Measurements from ENCODE around the gene CSF2. TPM values are rescaled to one million over a fixed set of nuclear protein-coding genes. Genes with fewer than 3 reads are reported as not detected.

Gene CSF2
- total RNA-seq, 2 experiments from 2014 or later = not detected

GRCh38 chr5:132029609-132030330 lies 43.8 kb upstream of the CSF2 start:
- CTCF ChIA-PET = interaction anchor here (0.6 kb wide), 1 partner anchor 207 kb away, joined by 4 read pairs; no protein-coding TSS in a partner anchor
- no peaks in the 10 kb centered on the region for H3K36me3 Mint-ChIP-seq (ENCODE audit: low read depth)
- DNase-seq = no peak
- H3K9me3 ChIP-seq (ENCODE audit: control insufficient read depth in 1 of 2, insufficient read depth in 1 of 2, low read length in 2 of 2) = no peaks in the 10 kb centered on the region
- intact Hi-C loops (cut with DNase I, micrococcal nuclease) = no loop called here
- peaks cover 33% of the 10 kb centered on the region for H3K4me1 ChIP-seq (ENCODE audit: insufficient read depth, low read length)
- no peak overlapping the region for H3K27ac ChIP-seq (ENCODE audit: low read depth in 1 of 2, low read length in 2 of 2)
- TF ChIP-seq CTCF (IDR thresholded peaks at IDR 0.05) = no peak
- no peaks in the 10 kb centered on the region for H3K27me3 ChIP-seq (ENCODE audit: control insufficient read depth in 1 of 2, insufficient read depth in 2 of 2, low read length in 2 of 2)
- H3K4me3 ChIP-seq (ENCODE audit: low read length) = no peak overlapping the region
- H3K4me1 Mint-ChIP-seq (ENCODE audit: low read depth) = peaks cover 5% of the 10 kb centered on the region
- no peak for ATAC-seq (ENCODE audit: poor library complexity)
- no peak overlapping the region for H3K27ac Mint-ChIP-seq
- H3K27me3 Mint-ChIP-seq = no peaks in the 10 kb centered on the region
- POLR2A ChIA-PET = no interaction called here
- H3K9me3 Mint-ChIP-seq = peaks cover 2% of the 10 kb centered on the region
- H3K4me3 Mint-ChIP-seq = no peak overlapping the region
- H3K36me3 ChIP-seq (ENCODE audit: insufficient read depth, low read length) = no peaks in the 10 kb centered on the region

- H3K4me1 Mint-ChIP-seq (ENCODE audit: low read depth) = peaks cover 5% of the 10 kb centered on the region
- no peak overlapping the region for H3K4me3 Mint-ChIP-seq
- no peak overlapping the region for H3K27ac Mint-ChIP-seq
- H3K27ac ChIP-seq (ENCODE audit: low read depth in 1 of 2, low read length in 2 of 2) = no peak overlapping the region
- DNase-seq = no peak
- no peak overlapping the region for H3K4me3 ChIP-seq (ENCODE audit: low read length)
- ATAC-seq (ENCODE audit: poor library complexity) = no peak
- H3K27me3 Mint-ChIP-seq = no peaks in the 10 kb centered on the region
- no peaks in the 10 kb centered on the region for H3K27me3 ChIP-seq (ENCODE audit: control insufficient read depth in 1 of 2, insufficient read depth in 2 of 2, low read length in 2 of 2)
- peaks cover 26% of the 10 kb centered on the region for H3K4me1 ChIP-seq (ENCODE audit: insufficient read depth, low read length)
- ChIA-PET CTCF (no interaction called here), POLR2A (no interaction called here)
- no peaks in the 10 kb centered on the region for H3K36me3 Mint-ChIP-seq (ENCODE audit: low read depth)
- no peaks in the 10 kb centered on the region for H3K36me3 ChIP-seq (ENCODE audit: insufficient read depth, low read length)
- H3K9me3 Mint-ChIP-seq = peaks cover 2% of the 10 kb centered on the region
- TF ChIP-seq CTCF (IDR thresholded peaks at IDR 0.05) = no peak
- no peaks in the 10 kb centered on the region for H3K9me3 ChIP-seq (ENCODE audit: control insufficient read depth in 1 of 2, insufficient read depth in 1 of 2, low read length in 2 of 2)
- intact Hi-C loops (cut with DNase I, micrococcal nuclease) = no loop called here
Measured at GRCh38 chr5:132030610-132031009, 43.0 kb upstream of the CSF2 start.

- Mint-ChIP-seq H3K27me3 (no peaks in the 10 kb centered on the region), H3K4me1 (ENCODE audit: low read depth) (peaks cover 5% of the 10 kb centered on the region), H3K4me3 (no peak overlapping the region), H3K27ac (no peak overlapping the region), H3K9me3 (peaks cover 3% of the 10 kb centered on the region), H3K36me3 (ENCODE audit: low read depth) (no peaks in the 10 kb centered on the region)
- ATAC-seq (ENCODE audit: poor library complexity) = no peak
- Histone ChIP-seq H3K27me3 (ENCODE audit: control insufficient read depth in 1 of 2, insufficient read depth in 2 of 2, low read length in 2 of 2) (no peaks in the 10 kb centered on the region), H3K9me3 (ENCODE audit: control insufficient read depth in 1 of 2, insufficient read depth in 1 of 2, low read length in 2 of 2) (no peaks in the 10 kb centered on the region), H3K4me3 (ENCODE audit: low read length) (no peak overlapping the region), H3K36me3 (ENCODE audit: insufficient read depth, low read length) (no peaks in the 10 kb centered on the region), H3K4me1 (ENCODE audit: insufficient read depth, low read length) (peaks cover 10% of the 10 kb centered on the region), H3K27ac (ENCODE audit: low read depth in 1 of 2, low read length in 2 of 2) (no peak overlapping the region)
- TF ChIP-seq CTCF (IDR thresholded peaks at IDR 0.05) = no peak
- ChIA-PET POLR2A (no interaction called here), CTCF (no interaction called here)
- DNase-seq = no peak
- intact Hi-C loops (cut with DNase I, micrococcal nuclease) = no loop called here
Measured at GRCh38 chr5:132032196-132032595, 41.4 kb upstream of the CSF2 start.

Data from CD4-positive, alpha-beta T cell (primary cell).